ENCODE data around the gene OR8H1.

Gene OR8H1, protein sequence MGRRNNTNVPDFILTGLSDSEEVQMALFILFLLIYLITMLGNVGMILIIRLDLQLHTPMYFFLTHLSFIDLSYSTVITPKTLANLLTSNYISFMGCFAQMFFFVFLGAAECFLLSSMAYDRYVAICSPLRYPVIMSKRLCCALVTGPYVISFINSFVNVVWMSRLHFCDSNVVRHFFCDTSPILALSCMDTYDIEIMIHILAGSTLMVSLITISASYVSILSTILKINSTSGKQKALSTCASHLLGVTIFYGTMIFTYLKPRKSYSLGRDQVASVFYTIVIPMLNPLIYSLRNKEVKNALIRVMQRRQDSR
- 0 reads per million in 9 experiments for total RNA-seq

DNA sequence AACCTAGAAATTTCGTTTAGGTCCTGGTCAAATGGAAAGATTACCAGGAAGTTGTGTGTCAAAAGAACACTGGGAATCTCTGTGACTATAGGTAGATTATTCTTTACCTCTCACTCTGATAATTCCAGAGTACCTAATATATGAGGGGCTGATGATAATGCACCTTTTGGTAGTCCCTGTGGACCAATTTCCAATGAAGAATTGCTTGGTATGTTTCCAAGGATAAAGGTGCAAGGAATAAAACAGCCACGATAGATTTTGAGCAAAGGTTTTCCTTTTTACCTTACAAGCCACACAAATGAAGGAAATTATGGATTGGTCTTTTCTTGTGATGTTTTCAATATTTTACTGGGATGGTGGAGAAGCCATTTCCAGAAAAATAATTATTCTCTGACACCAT lies at the start of gene OR8H1:
Gene OR8H1 (minus strand): TSS at position 101 of the 400 bp plus-strand sequence. CDS start 1,192 bp downstream, outside the sequence.
- DNase-seq (no peak), ATAC-seq (replicated peaks) (no peak)
- Mint-ChIP-seq H3K27ac (no peak within 1 kb of the TSS), H3K4me1 (ENCODE audit: low read depth in 2 of 2) (no peaks in the 10 kb centered on the region), H3K9me3 (peaks cover 11 to 19% of the 10 kb centered on the region in 2 donors), H3K27me3 (no peaks in the 10 kb centered on the region), H3K36me3 (ENCODE audit: insufficient read depth) (no peaks in the 10 kb centered on the region), H3K4me3 (no peak within 1 kb of the TSS)

DNA sequence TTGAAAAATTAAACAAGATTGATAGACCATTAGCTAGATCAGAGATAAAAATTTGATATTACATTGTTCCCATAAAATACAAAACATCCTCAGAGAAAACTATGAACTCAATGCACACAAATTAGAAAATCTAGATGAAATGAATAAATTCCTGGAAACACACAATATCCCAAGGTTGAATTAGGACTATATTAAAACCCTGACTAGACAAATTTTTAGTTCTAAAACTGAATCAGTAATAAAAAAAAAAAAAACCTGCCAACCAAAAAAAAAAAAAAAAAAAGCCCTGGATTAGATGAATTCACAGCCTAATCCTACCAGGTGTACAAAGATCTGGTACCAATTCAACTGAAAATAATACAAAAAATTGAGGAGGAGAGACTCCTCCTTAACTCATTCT lies 48.2 kb upstream of the OR8H1 start:
- peaks cover 8 to 17% of the 10 kb centered on the region in 2 donors for H3K9me3 Mint-ChIP-seq
- H3K27me3 Mint-ChIP-seq, result no peaks in the 10 kb centered on the region
- H3K36me3 Mint-ChIP-seq (ENCODE audit: insufficient read depth), result no peaks in the 10 kb centered on the region
- H3K4me3 Mint-ChIP-seq, result no peak overlapping the region
- no peak overlapping the region for H3K27ac Mint-ChIP-seq
- no peak for DNase-seq
- no peaks in the 10 kb centered on the region for H3K4me1 Mint-ChIP-seq (ENCODE audit: low read depth in 2 of 2)
- no peak for ATAC-seq (replicated peaks)

DNA sequence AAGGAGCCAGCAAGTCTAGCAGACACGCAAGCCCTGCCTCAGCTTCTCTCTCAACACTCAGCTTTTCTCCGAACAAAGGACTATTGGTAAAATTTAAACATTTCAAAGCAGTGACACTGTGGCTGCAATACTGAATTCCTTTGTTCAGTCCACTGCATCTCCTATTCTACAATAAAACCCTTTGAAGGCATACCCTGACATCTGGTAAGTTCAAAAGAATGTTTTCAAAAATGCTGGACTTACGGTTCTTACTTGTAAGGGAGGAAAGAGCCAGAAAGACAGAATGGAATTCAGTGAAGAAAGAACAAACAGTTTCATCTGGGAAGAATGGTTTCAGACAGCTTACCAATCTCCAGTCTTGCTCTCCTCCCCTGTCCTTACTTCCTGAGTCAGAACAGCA lies 41.1 kb upstream of the OR8H1 start:
- H3K4me3 Mint-ChIP-seq, result no peak overlapping the region
- H3K36me3 Mint-ChIP-seq (ENCODE audit: insufficient read depth), result no peaks in the 10 kb centered on the region
- H3K27me3 Mint-ChIP-seq, result no peaks in the 10 kb centered on the region
- DNase-seq (no peak), ATAC-seq (replicated peaks) (no peak)
- H3K9me3 Mint-ChIP-seq, result peaks cover 9 to 10% of the 10 kb centered on the region in 2 donors
- no peaks in the 10 kb centered on the region for H3K4me1 Mint-ChIP-seq (ENCODE audit: low read depth in 2 of 2)
- no peak overlapping the region for H3K27ac Mint-ChIP-seq

DNA sequence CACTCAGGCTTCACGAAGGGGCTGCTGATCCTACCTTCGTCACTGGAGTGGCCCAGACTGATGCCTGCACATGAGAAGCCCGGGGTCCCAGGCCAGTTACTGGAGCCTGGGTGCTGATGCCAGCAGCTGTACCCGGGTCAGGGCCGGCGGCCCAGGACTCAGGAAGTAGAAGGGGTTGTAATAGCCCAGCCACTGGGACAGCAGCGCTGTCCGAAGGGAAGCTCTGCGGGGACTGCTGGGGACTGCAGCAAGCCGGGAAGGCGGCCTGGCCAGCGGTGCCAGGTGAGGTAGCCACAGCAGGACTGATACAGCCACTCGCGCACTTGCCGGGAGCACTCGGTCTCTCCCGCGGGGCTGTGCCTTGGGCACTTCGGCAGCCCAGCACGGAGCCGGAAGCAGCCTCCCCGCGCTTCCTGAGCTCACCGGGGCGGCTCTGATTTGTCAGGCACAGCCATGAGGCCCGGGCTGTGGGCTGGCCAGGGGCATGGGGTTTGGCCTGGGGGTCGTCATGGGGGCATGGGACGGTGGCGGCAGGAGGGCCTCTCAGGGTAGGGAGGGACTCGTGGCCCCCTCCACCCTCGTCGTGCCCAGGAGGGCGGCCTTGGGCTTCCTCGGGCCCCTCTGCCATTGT lies 39.9 kb upstream of the OR8H1 start:
- no peaks in the 10 kb centered on the region for H3K4me1 Mint-ChIP-seq (ENCODE audit: low read depth in 2 of 2)
- no peak overlapping the region for H3K4me3 Mint-ChIP-seq
- no peak for ATAC-seq (replicated peaks)

DNA sequence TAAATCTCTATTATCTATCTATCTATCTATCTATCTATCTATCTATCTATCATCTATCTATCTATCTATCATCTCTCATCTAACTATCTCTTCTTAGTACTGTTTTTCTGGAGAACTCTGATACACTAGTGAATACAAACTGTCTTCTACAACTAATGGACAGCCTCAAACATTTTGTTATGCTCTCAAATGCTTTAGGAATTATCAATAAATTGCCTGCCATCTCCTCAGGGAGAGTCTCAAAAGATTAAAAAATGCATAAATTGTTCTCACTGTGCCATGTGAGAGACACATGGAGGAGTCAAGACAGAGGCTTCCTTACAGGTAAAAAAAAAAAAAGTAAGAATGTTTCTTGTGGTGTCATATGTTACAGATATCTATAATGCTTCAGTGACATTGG lies 22.8 kb upstream of the OR8H1 start, which contains the start of gene OR8K3:
Gene OR8K3 (plus strand): TSS at position 301 of the 400 bp plus-strand sequence. CDS start 3,163 bp downstream, outside the sequence.
- H3K36me3 Mint-ChIP-seq (ENCODE audit: insufficient read depth), result no peaks in the 10 kb centered on the region

More for the DNA sequence above, 39.9 kb upstream of the OR8H1 start:
- no peak for DNase-seq
- Mint-ChIP-seq H3K36me3 (ENCODE audit: insufficient read depth) (no peaks in the 10 kb centered on the region), H3K27ac (no peak overlapping the region), H3K9me3 (peaks cover 10 to 12% of the 10 kb centered on the region in 2 donors), H3K27me3 (no peaks in the 10 kb centered on the region)

DNA sequence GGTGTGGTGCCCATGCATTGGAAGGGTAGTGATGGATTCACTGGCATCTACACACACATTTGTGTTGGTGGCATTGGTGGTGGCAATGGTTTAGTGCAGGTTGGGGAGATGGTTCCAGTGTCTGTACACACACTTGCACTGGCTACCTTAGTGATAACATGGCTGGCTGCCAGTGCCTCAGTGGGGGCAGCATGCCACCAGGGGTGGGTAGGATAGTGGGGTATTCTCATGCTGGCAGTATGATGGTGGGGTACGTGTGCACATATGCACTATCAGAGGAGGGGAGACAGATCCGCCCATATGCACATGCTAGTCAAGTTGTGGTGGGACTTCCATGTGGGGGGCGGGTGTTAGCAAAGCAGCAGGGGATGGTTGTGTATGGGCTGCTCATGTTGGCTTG lies 15.8 kb upstream of the OR8H1 start:
- Mint-ChIP-seq H3K36me3 (ENCODE audit: insufficient read depth) (no peaks in the 10 kb centered on the region), H3K9me3 (peaks cover 25 to 40% of the 10 kb centered on the region in 2 donors), H3K27me3 (no peaks in the 10 kb centered on the region), H3K4me3 (no peak overlapping the region), H3K27ac (no peak overlapping the region), H3K4me1 (ENCODE audit: low read depth in 2 of 2) (no peaks in the 10 kb centered on the region)
- ATAC-seq (replicated peaks), result no peak
- no peak for DNase-seq

More for the DNA sequence above, 22.8 kb upstream of the OR8H1 start, which contains the start of gene OR8K3:
- H3K27ac Mint-ChIP-seq, result no peak within 1 kb of the TSS
- DNase-seq, result no peak
- H3K27me3 Mint-ChIP-seq, result no peaks in the 10 kb centered on the region
- no peak for ATAC-seq (replicated peaks)
- H3K9me3 Mint-ChIP-seq, result peaks cover 0 to 11% of the 10 kb centered on the region in 2 donors
- no peaks in the 10 kb centered on the region for H3K4me1 Mint-ChIP-seq (ENCODE audit: low read depth in 2 of 2)
- no peak within 1 kb of the TSS for H3K4me3 Mint-ChIP-seq

DNA sequence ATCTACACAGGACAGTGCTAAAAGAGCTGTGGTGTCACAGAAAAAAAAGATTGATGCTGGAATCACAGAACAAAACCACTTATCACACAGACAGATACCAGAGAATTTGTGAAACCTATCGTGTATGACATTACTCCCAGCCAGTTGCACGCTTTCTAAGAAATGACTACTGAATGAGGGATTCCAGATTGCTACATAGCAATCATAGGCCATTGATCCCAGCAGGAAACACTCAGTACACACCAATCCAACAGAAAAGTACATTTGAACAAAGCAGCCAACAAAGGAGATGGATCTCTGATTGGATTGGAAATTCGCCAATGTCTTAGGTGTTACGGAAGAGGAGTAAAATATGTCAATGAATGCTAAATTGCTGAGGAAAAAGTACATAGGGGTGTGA lies 4.8 kb upstream of the OR8H1 start:
- Mint-ChIP-seq H3K27me3 (no peaks in the 10 kb centered on the region), H3K9me3 (peaks cover 6 to 12% of the 10 kb centered on the region in 2 donors), H3K4me1 (ENCODE audit: low read depth in 2 of 2) (no peaks in the 10 kb centered on the region), H3K27ac (no peak overlapping the region), H3K36me3 (ENCODE audit: insufficient read depth) (no peaks in the 10 kb centered on the region), H3K4me3 (no peak overlapping the region)
- DNase-seq (no peak), ATAC-seq (replicated peaks) (no peak)

DNA sequence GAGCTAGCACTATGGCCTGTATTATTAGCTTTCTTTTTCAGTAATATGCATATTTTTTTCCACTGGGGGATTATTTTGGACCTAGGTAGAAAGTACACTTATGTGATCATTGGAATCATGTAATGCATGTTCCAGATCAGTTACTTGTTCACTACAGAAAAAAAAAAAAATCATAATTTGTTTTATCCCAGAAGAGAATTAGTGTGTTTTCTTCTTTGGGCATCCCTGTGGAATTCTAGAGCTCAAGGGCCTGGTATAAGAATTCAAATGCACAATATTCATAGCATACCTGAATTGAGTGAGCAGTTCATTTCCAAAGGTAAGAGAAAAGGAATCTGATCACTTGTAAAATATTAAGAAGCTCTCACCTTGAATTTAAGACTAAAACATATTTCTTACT lies 18.2 kb downstream of the OR8H1 start, which contains the start of gene OR5T1:
Gene OR5T1 (plus strand): TSS at position 301 of the 400 bp plus-strand sequence. CDS start 1,485 bp downstream, outside the sequence.
- Mint-ChIP-seq H3K36me3 (ENCODE audit: insufficient read depth) (no peaks in the 10 kb centered on the region), H3K4me3 (no peak within 1 kb of the TSS), H3K27ac (no peak within 1 kb of the TSS), H3K4me1 (ENCODE audit: low read depth in 2 of 2) (no peaks in the 10 kb centered on the region), H3K27me3 (no peaks in the 10 kb centered on the region), H3K9me3 (peaks cover 5 to 16% of the 10 kb centered on the region in 2 donors)
- DNase-seq, result no peak
- ATAC-seq (replicated peaks), result no peak

DNA sequence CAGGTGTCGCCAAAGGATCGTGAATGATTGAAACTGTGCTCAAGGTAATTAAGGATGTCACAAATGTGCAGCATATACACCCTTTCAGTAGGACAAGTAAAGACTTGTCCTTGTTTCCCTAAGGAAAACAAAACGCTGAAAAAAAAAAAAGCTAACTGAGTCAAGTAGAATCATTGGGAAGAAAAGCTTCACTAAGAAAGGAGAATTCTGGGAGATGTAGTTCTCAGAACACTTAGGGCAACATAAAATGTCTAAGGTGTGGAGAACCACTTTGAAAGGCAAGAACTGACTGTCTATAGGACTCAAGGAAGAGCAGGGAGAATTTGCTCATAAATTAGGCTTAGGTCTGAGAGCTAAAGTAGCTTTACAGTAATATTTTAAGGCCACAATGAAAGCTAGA lies 21.0 kb downstream of the OR8H1 start:
- Mint-ChIP-seq H3K27me3 (no peaks in the 10 kb centered on the region), H3K4me1 (ENCODE audit: low read depth in 2 of 2) (no peaks in the 10 kb centered on the region), H3K27ac (no peak overlapping the region), H3K36me3 (ENCODE audit: insufficient read depth) (no peaks in the 10 kb centered on the region), H3K9me3 (peaks cover 8 to 21% of the 10 kb centered on the region in 2 donors), H3K4me3 (no peak overlapping the region)
- no peak for DNase-seq
- ATAC-seq (replicated peaks), result no peak

DNA sequence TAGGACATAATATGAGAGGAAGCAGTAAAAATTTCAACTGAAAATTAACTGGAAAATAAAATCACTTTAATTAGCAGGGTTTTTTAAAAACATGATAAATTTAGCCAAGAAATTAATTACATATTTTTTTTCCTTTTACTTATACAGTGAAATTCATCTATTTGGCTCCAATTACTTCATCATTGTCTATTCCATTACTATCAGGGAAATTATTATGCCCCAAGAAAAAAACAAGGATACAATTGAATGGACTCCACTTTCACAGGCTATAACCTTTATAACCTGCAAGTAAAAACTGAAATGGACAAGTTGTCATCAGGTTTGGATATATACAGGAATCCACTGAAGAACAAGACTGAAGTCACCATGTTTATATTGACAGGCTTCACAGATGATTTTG lies 40.1 kb downstream of the OR8H1 start, which contains the start of gene OR5T3:
Gene OR5T3 (plus strand): TSS at position 301 of the 400 bp plus-strand sequence. CDS start 0 bp downstream, at position 301.
- no peaks in the 10 kb centered on the region for H3K27me3 Mint-ChIP-seq
- H3K36me3 Mint-ChIP-seq (ENCODE audit: insufficient read depth), result peaks cover 2% of the 10 kb centered on the region
- peaks cover 5 to 20% of the 10 kb centered on the region in 2 donors for H3K9me3 Mint-ChIP-seq
- no peak within 1 kb of the TSS for H3K27ac Mint-ChIP-seq
- DNase-seq, result no peak
- ATAC-seq (replicated peaks), result no peak
- no peak within 1 kb of the TSS for H3K4me3 Mint-ChIP-seq
- H3K4me1 Mint-ChIP-seq (ENCODE audit: low read depth in 2 of 2), result no peaks in the 10 kb centered on the region
